Epithelial cell of proximal tubule (primary cell): Measurements from ENCODE around the gene BMP8A. TPM values are rescaled to one million over a fixed set of nuclear protein-coding genes. Genes with fewer than 3 reads are reported as not detected.
"Not testable (repeated sequence)": the region's sequence is repeated elsewhere in the genome, so short reads cannot be mapped to it uniquely, and the experiment has no call there.

ENCODE experiments used
- DNase-seq: peaks from one replicate; pipeline ENCODE4 v3.0.0-alpha.2; 2011; ENCODE audit warnings: low read depth
- H3K4me3 ChIP-seq: 2 replicates; pipeline ENCODE4 v1.5.1; 2011; ENCODE audit warnings: low read depth, mild to moderate bottlenecking, low read length
- total RNA-seq: library from RNA; depleted of rRNA; stranded (reverse); fragments of >200 nt; gene quantifications from 2 replicates; pipeline ENCODE4 v1.2.3, GENCODE V29; 2015
- TF ChIP-seq, protein P1 (sequence below): conservative IDR thresholded peaks from 2 replicates; pipeline ENCODE4 v1.5.1; 2012; ENCODE audit warnings: low read depth, mild to moderate bottlenecking, low read length

Gene BMP8A
- total RNA-seq, 1 donor from 2014 or later = not detected

DNA sequence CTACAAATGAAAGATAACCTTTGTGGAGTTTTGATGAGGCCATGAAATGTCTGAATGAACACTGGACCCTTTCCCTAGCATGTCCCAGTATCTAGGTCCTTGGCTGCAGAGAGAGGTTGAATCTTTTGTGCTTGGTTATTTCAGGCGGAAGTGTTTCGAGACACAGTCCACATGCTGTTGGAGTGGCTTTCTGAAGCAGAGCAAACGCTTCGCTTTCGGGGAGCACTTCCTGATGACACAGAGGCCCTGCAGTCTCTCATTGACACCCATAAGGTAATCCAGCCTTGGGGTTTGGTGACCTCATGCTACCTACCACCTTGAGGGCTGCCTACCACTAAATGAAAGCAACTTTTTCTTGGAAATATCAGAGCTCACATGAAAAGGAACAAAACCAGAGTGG, 38.9 kb upstream of the BMP8A start:
- TF ChIP-seq, protein P1, sequence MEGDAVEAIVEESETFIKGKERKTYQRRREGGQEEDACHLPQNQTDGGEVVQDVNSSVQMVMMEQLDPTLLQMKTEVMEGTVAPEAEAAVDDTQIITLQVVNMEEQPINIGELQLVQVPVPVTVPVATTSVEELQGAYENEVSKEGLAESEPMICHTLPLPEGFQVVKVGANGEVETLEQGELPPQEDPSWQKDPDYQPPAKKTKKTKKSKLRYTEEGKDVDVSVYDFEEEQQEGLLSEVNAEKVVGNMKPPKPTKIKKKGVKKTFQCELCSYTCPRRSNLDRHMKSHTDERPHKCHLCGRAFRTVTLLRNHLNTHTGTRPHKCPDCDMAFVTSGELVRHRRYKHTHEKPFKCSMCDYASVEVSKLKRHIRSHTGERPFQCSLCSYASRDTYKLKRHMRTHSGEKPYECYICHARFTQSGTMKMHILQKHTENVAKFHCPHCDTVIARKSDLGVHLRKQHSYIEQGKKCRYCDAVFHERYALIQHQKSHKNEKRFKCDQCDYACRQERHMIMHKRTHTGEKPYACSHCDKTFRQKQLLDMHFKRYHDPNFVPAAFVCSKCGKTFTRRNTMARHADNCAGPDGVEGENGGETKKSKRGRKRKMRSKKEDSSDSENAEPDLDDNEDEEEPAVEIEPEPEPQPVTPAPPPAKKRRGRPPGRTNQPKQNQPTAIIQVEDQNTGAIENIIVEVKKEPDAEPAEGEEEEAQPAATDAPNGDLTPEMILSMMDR = no peak
- H3K4me3 ChIP-seq = no peak overlapping the region
- no peak for DNase-seq

DNA sequence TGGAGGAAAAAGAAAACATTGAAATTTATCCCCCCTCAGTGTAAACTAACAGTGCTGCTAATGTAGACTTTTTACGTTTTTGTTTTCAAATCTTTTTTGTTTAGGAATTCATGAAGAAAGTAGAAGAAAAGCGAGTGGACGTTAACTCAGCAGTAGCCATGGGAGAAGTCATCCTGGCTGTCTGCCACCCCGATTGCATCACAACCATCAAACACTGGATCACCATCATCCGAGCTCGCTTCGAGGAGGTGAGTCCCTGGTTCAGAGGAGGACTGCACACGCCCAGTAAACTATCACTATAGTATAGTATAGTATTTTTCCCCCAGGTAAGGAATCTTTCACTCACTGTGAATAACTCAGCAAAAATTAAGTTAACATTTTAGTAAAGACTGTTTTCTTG, 37.8 kb upstream of the BMP8A start:
- TF ChIP-seq, protein P1 = no peak
- no peak for DNase-seq

DNA sequence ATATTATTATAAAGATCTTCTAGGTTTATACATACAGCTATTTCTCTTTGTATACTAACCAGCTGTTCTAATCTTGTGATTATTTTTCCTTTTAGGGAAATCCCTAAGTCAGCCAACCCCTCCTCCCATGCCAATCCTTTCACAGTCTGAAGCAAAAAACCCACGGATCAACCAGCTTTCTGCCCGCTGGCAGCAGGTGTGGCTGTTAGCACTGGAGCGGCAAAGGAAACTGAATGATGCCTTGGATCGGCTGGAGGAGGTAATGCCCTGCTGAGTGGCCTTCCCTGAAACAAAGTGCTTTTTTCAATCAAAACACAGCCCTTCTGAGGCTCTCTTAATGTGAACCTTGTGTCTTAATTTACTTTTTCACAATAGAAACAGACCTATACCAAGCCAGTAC, 32.4 kb upstream of the BMP8A start:
- H3K4me3 ChIP-seq = no peak overlapping the region
- DNase-seq = no peak
- TF ChIP-seq, protein P1 = no peak

More for the DNA sequence above, 37.8 kb upstream of the BMP8A start:
- H3K4me3 ChIP-seq = no peak overlapping the region

DNA sequence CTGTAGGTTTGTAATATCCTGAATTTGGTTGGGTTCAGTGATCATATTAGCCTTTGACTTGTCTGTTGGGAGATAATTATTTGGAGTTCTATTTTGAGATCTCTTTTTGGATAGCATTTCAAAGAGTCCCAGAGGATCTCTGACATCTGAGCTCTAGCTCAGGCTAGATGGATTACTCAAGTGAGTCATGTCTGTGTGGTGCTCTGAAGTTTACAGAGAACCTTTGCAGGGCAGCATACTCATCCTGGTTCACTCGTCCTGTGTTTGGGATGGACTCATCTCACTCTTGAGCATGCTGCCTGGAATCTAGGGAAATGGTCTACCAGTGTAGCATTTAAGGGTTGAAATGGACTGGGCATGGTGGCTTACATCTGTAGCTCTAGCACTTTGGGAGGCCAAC, 29.4 kb upstream of the BMP8A start:
- no peak overlapping the region for H3K4me3 ChIP-seq
- TF ChIP-seq, protein P1 = no peak
- DNase-seq = no peak

DNA sequence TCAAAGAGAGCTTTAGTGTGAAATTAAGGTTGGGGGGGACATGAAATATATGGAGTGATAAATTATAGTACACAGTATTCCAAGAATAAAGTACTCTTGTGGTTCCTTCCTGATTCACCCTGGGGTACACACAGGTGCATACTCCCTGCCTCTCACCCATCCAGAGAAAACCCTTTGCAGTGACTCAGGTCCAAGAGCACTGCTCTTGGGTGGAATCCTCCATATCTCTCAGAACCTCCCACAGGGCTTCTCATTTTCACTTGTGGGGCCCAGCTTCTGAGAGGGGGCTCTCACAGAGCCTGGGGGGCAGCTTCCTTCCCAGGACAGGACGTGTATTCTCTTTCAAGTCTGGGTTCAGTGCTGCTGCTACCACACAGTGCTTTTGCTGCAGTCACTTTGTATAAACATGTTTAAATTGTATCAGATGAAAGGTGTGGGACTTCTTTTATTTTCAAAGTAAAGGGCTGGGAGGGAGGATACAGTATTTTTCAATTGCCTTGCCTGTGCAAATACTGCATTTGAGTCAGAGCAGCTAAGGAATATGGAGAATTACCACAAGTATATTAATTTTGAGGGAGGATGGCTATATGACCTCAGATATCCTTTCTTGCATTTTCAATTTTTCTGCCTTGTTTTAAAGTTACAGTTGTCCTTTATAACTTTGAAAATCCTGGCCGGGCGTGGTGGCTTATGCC, 24.9 kb upstream of the BMP8A start:
- no peak overlapping the region for H3K4me3 ChIP-seq
- TF ChIP-seq, protein P1 = no peak
- no peak for DNase-seq

DNA sequence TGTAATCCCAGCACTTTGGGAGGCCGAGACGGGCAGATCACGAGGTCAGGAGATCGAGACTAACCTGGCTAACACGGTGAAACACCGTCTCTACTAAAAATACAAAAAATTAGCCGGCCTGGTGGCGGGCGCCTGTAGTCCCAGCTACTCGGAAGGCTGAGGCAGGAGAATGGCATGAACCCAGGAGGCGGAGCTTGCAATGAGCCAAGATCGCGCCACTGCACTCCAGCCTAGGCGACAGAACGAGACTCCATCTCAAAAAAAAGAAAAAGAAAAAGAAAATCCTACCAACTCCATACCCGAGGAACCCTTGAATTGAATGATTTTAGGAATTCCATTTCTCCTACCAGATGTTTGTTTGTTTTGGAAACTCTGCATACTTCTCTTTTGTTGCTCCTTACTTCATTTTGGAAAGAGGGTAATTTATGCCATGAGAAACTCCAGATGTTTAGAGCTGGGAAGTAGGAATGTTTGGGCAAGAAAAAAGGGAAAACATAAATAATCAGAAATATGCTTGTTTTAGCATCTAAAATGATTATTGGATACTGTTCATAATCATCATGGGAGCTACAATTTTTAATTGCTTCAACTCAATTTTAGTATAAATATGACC, 24.2 kb upstream of the BMP8A start:
- DNase-seq, H3K4me3 ChIP-seq: not testable (repeated sequence)

DNA sequence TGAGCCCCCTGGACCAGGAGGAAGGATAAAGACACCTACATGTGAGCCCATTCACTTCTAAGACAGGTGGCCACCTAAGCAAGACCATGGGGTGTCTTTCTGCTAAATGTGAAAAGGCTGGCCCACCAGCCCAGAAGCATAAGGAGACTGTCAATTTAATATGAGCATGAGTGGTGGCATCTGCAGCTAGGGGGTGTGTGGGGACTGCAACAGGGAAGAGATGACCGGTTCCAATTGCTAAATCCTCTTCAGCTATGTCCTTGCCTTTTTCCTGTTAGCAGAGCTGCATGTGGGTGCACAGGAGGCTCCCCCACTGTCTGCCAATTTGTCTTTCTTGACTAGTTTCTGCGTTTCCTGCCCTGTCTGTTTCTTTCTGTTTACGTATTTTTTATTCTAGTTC, 22.3 kb upstream of the BMP8A start:
- DNase-seq = no peak

More for the DNA sequence above, 22.3 kb upstream of the BMP8A start:
- TF ChIP-seq, protein P1 = no peak
- H3K4me3 ChIP-seq = no peak overlapping the region
